ENCODE data around the gene FN3KRP. TPM values are rescaled to one million over a fixed set of nuclear protein-coding genes. Genes with fewer than 3 reads are reported as not detected.

Gene FN3KRP
- total and polyA plus RNA-seq, 4 donors = 17.3 to 27.6 (median 23.6) TPM

GRCh38 chr17:82696259-82696658 lies 20.2 kb upstream of the FN3KRP start:
- TF ChIP-seq CTCF (IDR thresholded peaks at IDR 0.05; ENCODE audit: control extremely low read depth, extremely low read depth) = no peak
- Histone ChIP-seq H3K27me3 (ENCODE audit: control insufficient read depth in 3 of 3, insufficient read depth in 3 of 3, low read length in 2 of 3) (no peaks in the 10 kb centered on the region), H3K4me1 (ENCODE audit: control insufficient read depth in 5 of 5, insufficient read depth in 5 of 5, low read length in 5 of 5) (peaks cover 0 to 17% (median 12%) of the 10 kb centered on the region in 5 donors), H3K27ac (ENCODE audit: low read depth in 1 of 2, low read length in 1 of 2) (no peak overlapping the region), H3K36me3 (ENCODE audit: control insufficient read depth in 4 of 4, insufficient read depth in 4 of 4, low read length in 4 of 4) (peaks cover 0 to 4% (median 2%) of the 10 kb centered on the region in 4 donors), H3K9ac (ENCODE audit: insufficient read depth in 1 of 2, low read length in 2 of 2) (no peak overlapping the region), H3K9me3 (ENCODE audit: control insufficient read depth in 4 of 4, insufficient read depth in 3 of 4, low read length in 3 of 4) (peaks cover 0 to 7% (median 2%) of the 10 kb centered on the region in 4 donors), H3K4me3 (no peak overlapping the region)
- WGBS, 2 donors = 93 to 96% methylated on average over 16 of the region's 17 CpGs
- DNase-seq (no peak), ATAC-seq (ENCODE audit: insufficient read depth, low FRiP score) (no peak)

- 35 to 36% methylated on average over 48 of the region's 48 CpGs for WGBS, 2 donors
- no peak for ATAC-seq (ENCODE audit: insufficient read depth, low FRiP score)
- no peak for DNase-seq
- H3K9ac ChIP-seq (ENCODE audit: insufficient read depth in 1 of 2, low read length in 2 of 2) = no peak overlapping the region
- H3K9me3 ChIP-seq (ENCODE audit: control insufficient read depth in 4 of 4, insufficient read depth in 3 of 4, low read length in 3 of 4) = peaks cover 0 to 7% (median 2%) of the 10 kb centered on the region in 4 donors
- no peak overlapping the region for H3K27ac ChIP-seq (ENCODE audit: low read depth in 1 of 2, low read length in 1 of 2)
- H3K4me1 ChIP-seq (ENCODE audit: control insufficient read depth in 5 of 5, insufficient read depth in 5 of 5, low read length in 5 of 5) = peaks cover 0 to 18% (median 12%) of the 10 kb centered on the region in 5 donors
- no peak for TF ChIP-seq CTCF (IDR thresholded peaks at IDR 0.05; ENCODE audit: control extremely low read depth, extremely low read depth)
- H3K4me3 ChIP-seq = peak overlapping the region; percentile 57
- H3K27me3 ChIP-seq (ENCODE audit: control insufficient read depth in 3 of 3, insufficient read depth in 3 of 3, low read length in 2 of 3) = no peaks in the 10 kb centered on the region
- peaks cover 0 to 4% (median 2%) of the 10 kb centered on the region in 4 donors for H3K36me3 ChIP-seq (ENCODE audit: control insufficient read depth in 4 of 4, insufficient read depth in 4 of 4, low read length in 4 of 4)
Measured at GRCh38 chr17:82696916-82697807, 19.3 kb upstream of the FN3KRP start.

DNA sequence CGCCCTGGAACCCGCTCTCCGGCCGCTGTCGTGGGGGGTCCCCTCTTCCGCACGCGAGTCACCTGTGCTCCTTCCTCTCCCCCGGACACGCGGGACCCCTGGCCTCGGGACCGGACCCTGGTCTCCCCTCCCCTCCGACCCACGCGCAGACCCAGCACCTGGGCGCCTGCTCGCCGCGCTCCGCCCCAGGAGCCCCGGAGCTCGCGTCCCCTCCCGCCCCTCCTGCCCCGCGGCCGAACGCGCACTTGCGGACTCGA lies 18.8 kb upstream of the FN3KRP start:
- H3K9ac ChIP-seq (ENCODE audit: insufficient read depth in 1 of 2, low read length in 2 of 2) = no peak overlapping the region
- H3K27ac ChIP-seq (ENCODE audit: low read depth in 1 of 2, low read length in 1 of 2) = no peak overlapping the region
- H3K36me3 ChIP-seq (ENCODE audit: control insufficient read depth in 4 of 4, insufficient read depth in 4 of 4, low read length in 4 of 4) = peaks cover 0 to 4% (median 2%) of the 10 kb centered on the region in 4 donors
- H3K9me3 ChIP-seq (ENCODE audit: control insufficient read depth in 4 of 4, insufficient read depth in 3 of 4, low read length in 3 of 4) = peaks cover 0 to 7% (median 2%) of the 10 kb centered on the region in 4 donors
- 1% methylated on average over 23 to 32 of the region's 32 CpGs for WGBS, 2 donors
- no peaks in the 10 kb centered on the region for H3K27me3 ChIP-seq (ENCODE audit: control insufficient read depth in 3 of 3, insufficient read depth in 3 of 3, low read length in 2 of 3)
- DNase-seq (no peak), ATAC-seq (ENCODE audit: insufficient read depth, low FRiP score) (no peak)
- no peak for TF ChIP-seq CTCF (IDR thresholded peaks at IDR 0.05; ENCODE audit: control extremely low read depth, extremely low read depth)
- peak overlapping the region; percentile 57 for H3K4me3 ChIP-seq
- peaks cover 0 to 23% (median 12%) of the 10 kb centered on the region in 5 donors for H3K4me1 ChIP-seq (ENCODE audit: control insufficient read depth in 5 of 5, insufficient read depth in 5 of 5, low read length in 5 of 5)

Measured in lung (tissue), 12 donors.